ENCODE data around the gene PDZRN3. TPM values are rescaled to one million over a fixed set of nuclear protein-coding genes. Genes with fewer than 3 reads are reported as not detected.

The PDZRN3 gene
- total RNA-seq, 4 donors from 2014 or later, result 87.3 to 268 (median 107) TPM

GRCh38 chr3:73600293-73600938 lies 24.3 kb downstream of the PDZRN3 start:
- no peaks in the 10 kb centered on the region for H3K27me3 ChIP-seq
- DNase-seq, result no peak
- no peak overlapping the region for H3K4me3 ChIP-seq
- H3K36me3 ChIP-seq, result no peaks in the 10 kb centered on the region
- TF ChIP-seq POLR2A (IDR thresholded peaks at IDR 0.05) (no peak), CTCF (IDR thresholded peaks at IDR 0.05) (no peak)
- intact Hi-C loops (cut with DNase I; ENCODE audit: low total_unique reads), result loop anchor here (10.0 kb wide), 1 partner anchor 76 kb away; no protein-coding TSS in a partner anchor
- H3K4me1 ChIP-seq, result peaks cover 16 to 28% of the 10 kb centered on the region in 2 donors
- H3K27ac ChIP-seq, result peak overlapping the region; percentile 56 to 72
- no peaks in the 10 kb centered on the region for H3K9me3 ChIP-seq

GRCh38 chr3:73599605-73600004 lies 25.1 kb downstream of the PDZRN3 start:
- no peak for TF ChIP-seq POLR2A (IDR thresholded peaks at IDR 0.05)
- no peak for TF ChIP-seq CTCF (IDR thresholded peaks at IDR 0.05)
- Histone ChIP-seq H3K36me3 (no peaks in the 10 kb centered on the region), H3K4me1 (peaks cover 13 to 28% of the 10 kb centered on the region in 2 donors), H3K4me3 (no peak overlapping the region), H3K27ac (peak overlapping the region; percentile 56 to 72), H3K27me3 (no peaks in the 10 kb centered on the region), H3K9me3 (no peaks in the 10 kb centered on the region)
- intact Hi-C loops (cut with DNase I; ENCODE audit: low total_unique reads), result loop anchor here (10.0 kb wide), 1 partner anchor 75 kb away; no protein-coding TSS in a partner anchor
- no peak for DNase-seq

- intact Hi-C loops (cut with DNase I; ENCODE audit: low total_unique reads), result no loop called here
Measured at GRCh38 chr3:73597476-73597875, 27.3 kb downstream of the PDZRN3 start.

GRCh38 chr3:73592154-73593144 lies 32.3 kb downstream of the PDZRN3 start:
- Histone ChIP-seq H3K27me3 (no peaks in the 10 kb centered on the region), H3K27ac (no peak overlapping the region), H3K9me3 (no peaks in the 10 kb centered on the region), H3K4me3 (no peak overlapping the region), H3K4me1 (peaks cover 0 to 7% of the 10 kb centered on the region in 2 donors), H3K36me3 (no peaks in the 10 kb centered on the region)
- TF ChIP-seq POLR2A (IDR thresholded peaks at IDR 0.05) (no peak), CTCF (IDR thresholded peaks at IDR 0.05) (no peak)
- no peak for DNase-seq
- intact Hi-C loops (cut with DNase I; ENCODE audit: low total_unique reads), result no loop called here

More at GRCh38 chr3:73597476-73597875, 27.3 kb downstream of the PDZRN3 start:
- H3K27ac ChIP-seq, result no peak overlapping the region
- no peak overlapping the region for H3K4me3 ChIP-seq
- no peaks in the 10 kb centered on the region for H3K36me3 ChIP-seq
- no peaks in the 10 kb centered on the region for H3K27me3 ChIP-seq
- no peak for DNase-seq
- H3K9me3 ChIP-seq, result no peaks in the 10 kb centered on the region
- H3K4me1 ChIP-seq, result peaks cover 13 to 18% of the 10 kb centered on the region in 2 donors
- TF ChIP-seq CTCF (IDR thresholded peaks at IDR 0.05) (no peak), POLR2A (IDR thresholded peaks at IDR 0.05) (no peak)
